Activated T-cell treated with anti-CD3 and anti-CD28 coated beads, Interleukin-2, amount 50 U/mL, for 4 hours (primary cell): ENCODE results near the gene SYF2. TPM values are rescaled to one million over a fixed set of nuclear protein-coding genes. Genes with fewer than 3 reads are reported as not detected.
A peak's percentile ranks its signal among the peaks of the same experiment; 100 is the strongest.

Experiments
- ATAC-seq, 2 donors: fragments of 200-7000 bp; cut with Tn5 transposase; one replicate each; pipeline ENCODE4 v1.10.0; 2021
- DNase-seq: peaks from one replicate; pipeline ENCODE4 v3.0.0-alpha.2; 2020
- H3K27me3 Mint-ChIP-seq: one replicate; pipeline ENCODE4 v1.8.0; 2021; ENCODE audit warnings: low read depth, mixed read lengths
- H3K36me3 Mint-ChIP-seq: one replicate; pipeline ENCODE4 v1.8.0; 2022; ENCODE audit warnings: mixed read lengths; ENCODE audit not compliant: insufficient read depth
- H3K4me1 Mint-ChIP-seq: one replicate; pipeline ENCODE4 v1.8.0; 2021; ENCODE audit warnings: low read depth, mixed read lengths
- H3K4me3 Mint-ChIP-seq: one replicate; pipeline ENCODE4 v1.8.0; 2021; ENCODE audit warnings: mild to moderate bottlenecking, moderate library complexity, mixed read lengths
- H3K9me3 Mint-ChIP-seq: one replicate; pipeline ENCODE4 v1.8.0; 2021; ENCODE audit warnings: mixed read lengths
- total RNA-seq, 3 donors: library from RNA; stranded (reverse); gene quantifications; one replicate each; pipeline ENCODE4 v1.2.1, GENCODE V29; 2021

SYF2 gene
- total RNA-seq, 3 donors from 2014 or later = 46.7 to 54.9 (median 52.2) TPM

- no peak for DNase-seq
- peaks cover 24% of the 10 kb centered on the region for H3K4me1 Mint-ChIP-seq
- ATAC-seq = peak; percentile 67 to 71
- peaks cover 12% of the 10 kb centered on the region for H3K36me3 Mint-ChIP-seq
- no peaks in the 10 kb centered on the region for H3K9me3 Mint-ChIP-seq
- H3K4me3 Mint-ChIP-seq = no peak overlapping the region
- no peaks in the 10 kb centered on the region for H3K27me3 Mint-ChIP-seq
Observed at GRCh38 chr1:25232866-25233784, 823 bp upstream of the SYF2 start.

GRCh38 chr1:25223471-25223870 is 8.8 kb downstream of the SYF2 start:
- no peaks in the 10 kb centered on the region for H3K27me3 Mint-ChIP-seq
- H3K4me1 Mint-ChIP-seq = peaks cover 5% of the 10 kb centered on the region
- H3K36me3 Mint-ChIP-seq = peaks cover 38% of the 10 kb centered on the region
- no peaks in the 10 kb centered on the region for H3K9me3 Mint-ChIP-seq
- H3K4me3 Mint-ChIP-seq = no peak overlapping the region
- no peak for ATAC-seq
- DNase-seq = no peak

GRCh38 chr1:25222606-25223005 is 9.7 kb downstream of the SYF2 start:
- H3K4me1 Mint-ChIP-seq = peaks cover 2% of the 10 kb centered on the region
- H3K4me3 Mint-ChIP-seq = no peak overlapping the region
- H3K9me3 Mint-ChIP-seq = no peaks in the 10 kb centered on the region
- H3K27me3 Mint-ChIP-seq = no peaks in the 10 kb centered on the region
- no peak for DNase-seq
- no peak for ATAC-seq
- H3K36me3 Mint-ChIP-seq = peaks cover 33% of the 10 kb centered on the region

GRCh38 chr1:25220666-25221065 is 11.6 kb downstream of the SYF2 start:
- no peak for ATAC-seq
- Mint-ChIP-seq H3K9me3 (no peaks in the 10 kb centered on the region), H3K4me1 (peaks cover 4% of the 10 kb centered on the region), H3K36me3 (peaks cover 23% of the 10 kb centered on the region), H3K27me3 (no peaks in the 10 kb centered on the region), H3K4me3 (no peak overlapping the region)
- no peak for DNase-seq

GRCh38 chr1:25219661-25220251 is 12.5 kb downstream of the SYF2 start:
- Mint-ChIP-seq H3K9me3 (no peaks in the 10 kb centered on the region), H3K4me3 (no peak overlapping the region), H3K4me1 (peaks cover 4% of the 10 kb centered on the region), H3K27me3 (no peaks in the 10 kb centered on the region), H3K36me3 (peaks cover 20% of the 10 kb centered on the region)
- ATAC-seq = no peak
- DNase-seq = no peak

- DNase-seq (no peak), ATAC-seq (peak in 1 of 2 donors; percentile 35)
- no peaks in the 10 kb centered on the region for H3K27me3 Mint-ChIP-seq
- H3K9me3 Mint-ChIP-seq = no peaks in the 10 kb centered on the region
- peaks cover 11% of the 10 kb centered on the region for H3K36me3 Mint-ChIP-seq
- peaks cover 4% of the 10 kb centered on the region for H3K4me1 Mint-ChIP-seq
- no peak overlapping the region for H3K4me3 Mint-ChIP-seq
Observed at GRCh38 chr1:25217598-25218232, 14.6 kb downstream of the SYF2 start.

GRCh38 chr1:25217015-25217414 is 15.3 kb downstream of the SYF2 start:
- Mint-ChIP-seq H3K36me3 (peaks cover 8% of the 10 kb centered on the region), H3K4me3 (no peak overlapping the region), H3K27me3 (peaks cover under 1% of the 10 kb centered on the region), H3K9me3 (no peaks in the 10 kb centered on the region), H3K4me1 (peaks cover 4% of the 10 kb centered on the region)
- no peak for ATAC-seq
- no peak for DNase-seq

GRCh38 chr1:25216123-25216522 is 16.2 kb downstream of the SYF2 start:
- peaks cover 4% of the 10 kb centered on the region for H3K27me3 Mint-ChIP-seq

GRCh38 chr1:25212725-25213124 is 19.6 kb downstream of the SYF2 start:
- DNase-seq (no peak), ATAC-seq (no peak)
- Mint-ChIP-seq H3K9me3 (no peaks in the 10 kb centered on the region), H3K27me3 (peaks cover 7% of the 10 kb centered on the region), H3K4me3 (no peak overlapping the region), H3K4me1 (peaks cover 4% of the 10 kb centered on the region), H3K36me3 (no peaks in the 10 kb centered on the region)

More at GRCh38 chr1:25216123-25216522, 16.2 kb downstream of the SYF2 start:
- ATAC-seq = no peak
- H3K4me1 Mint-ChIP-seq = peaks cover 4% of the 10 kb centered on the region
- no peak overlapping the region for H3K4me3 Mint-ChIP-seq
- H3K9me3 Mint-ChIP-seq = no peaks in the 10 kb centered on the region
- DNase-seq = no peak
- H3K36me3 Mint-ChIP-seq = peaks cover 4% of the 10 kb centered on the region

GRCh38 chr1:25210728-25211127 is 21.6 kb downstream of the SYF2 start:
- Mint-ChIP-seq H3K36me3 (no peaks in the 10 kb centered on the region), H3K4me3 (no peak overlapping the region), H3K4me1 (no peaks in the 10 kb centered on the region), H3K27me3 (peaks cover 11% of the 10 kb centered on the region), H3K9me3 (no peaks in the 10 kb centered on the region)
- DNase-seq (no peak), ATAC-seq (no peak)

- Mint-ChIP-seq H3K9me3 (no peaks in the 10 kb centered on the region), H3K36me3 (no peaks in the 10 kb centered on the region), H3K4me1 (no peaks in the 10 kb centered on the region), H3K4me3 (no peak overlapping the region), H3K27me3 (peaks cover 11% of the 10 kb centered on the region)
- DNase-seq (no peak), ATAC-seq (no peak)
Observed at GRCh38 chr1:25209516-25209915, 22.8 kb downstream of the SYF2 start.

GRCh38 chr1:25208561-25209222 is 23.6 kb downstream of the SYF2 start:
- Mint-ChIP-seq H3K9me3 (no peaks in the 10 kb centered on the region), H3K27me3 (peaks cover 11% of the 10 kb centered on the region), H3K36me3 (no peaks in the 10 kb centered on the region), H3K4me3 (no peak overlapping the region), H3K4me1 (no peaks in the 10 kb centered on the region)
- DNase-seq = no peak
- ATAC-seq = no peak

GRCh38 chr1:25208092-25208491 is 24.2 kb downstream of the SYF2 start:
- no peaks in the 10 kb centered on the region for H3K4me1 Mint-ChIP-seq
- peaks cover 11% of the 10 kb centered on the region for H3K27me3 Mint-ChIP-seq
- ATAC-seq (no peak), DNase-seq (no peak)
- no peaks in the 10 kb centered on the region for H3K36me3 Mint-ChIP-seq
- H3K4me3 Mint-ChIP-seq = no peak overlapping the region
- no peaks in the 10 kb centered on the region for H3K9me3 Mint-ChIP-seq

- no peaks in the 10 kb centered on the region for H3K9me3 Mint-ChIP-seq
- H3K36me3 Mint-ChIP-seq = no peaks in the 10 kb centered on the region
- H3K27me3 Mint-ChIP-seq = peaks cover 8% of the 10 kb centered on the region
- no peak for DNase-seq
- no peak for ATAC-seq
- H3K4me1 Mint-ChIP-seq = no peaks in the 10 kb centered on the region
- H3K4me3 Mint-ChIP-seq = no peak overlapping the region
Observed at GRCh38 chr1:25206201-25206600, 26.1 kb downstream of the SYF2 start.
